ENCODE data around the gene UBE2E1.
"Not testable (repeated sequence)": the region's sequence is repeated elsewhere in the genome, so short reads cannot be mapped to it uniquely, and the experiment has no call there.

Gene UBE2E1

DNA sequence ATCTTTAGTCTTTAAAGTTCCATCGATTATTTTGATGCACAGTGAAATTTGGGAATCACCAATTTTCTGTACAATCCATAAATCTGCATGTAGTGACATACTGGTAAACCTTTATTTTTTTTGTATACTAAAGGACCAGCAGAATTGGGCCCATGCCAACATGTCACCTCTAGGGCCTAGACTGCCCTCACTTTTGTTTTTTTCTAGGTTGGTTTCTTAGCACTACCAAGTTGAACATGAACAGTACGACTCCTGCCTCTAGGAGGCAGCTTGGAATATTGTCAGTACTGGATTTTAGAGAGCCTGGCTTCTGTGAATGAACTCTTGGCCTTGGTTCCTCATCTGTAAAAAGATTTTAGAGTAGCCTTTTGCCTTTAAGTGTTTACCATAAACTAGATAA lies 78.7 kb downstream of the UBE2E1 start:
- no peak for DNase-seq

GRCh38 chr3:23885210-23885609 lies 79.5 kb downstream of the UBE2E1 start:
- no peak for DNase-seq

- no peak for DNase-seq
These were observed 80.6 kb downstream of the UBE2E1 start for GRCh38 chr3:23886311-23886710.

GRCh38 chr3:23888617-23889228 lies 83.0 kb downstream of the UBE2E1 start:
- peak; percentile 52 for DNase-seq

GRCh38 chr3:23889386-23889785 lies 83.6 kb downstream of the UBE2E1 start:
- DNase-seq = no peak

GRCh38 chr3:23889950-23890349 lies 84.2 kb downstream of the UBE2E1 start:
- no peak for DNase-seq

GRCh38 chr3:23894254-23895061 lies 88.7 kb downstream of the UBE2E1 start:
- DNase-seq = no peak

GRCh38 chr3:23895181-23895580 lies 89.4 kb downstream of the UBE2E1 start:
- no peak for DNase-seq

DNA sequence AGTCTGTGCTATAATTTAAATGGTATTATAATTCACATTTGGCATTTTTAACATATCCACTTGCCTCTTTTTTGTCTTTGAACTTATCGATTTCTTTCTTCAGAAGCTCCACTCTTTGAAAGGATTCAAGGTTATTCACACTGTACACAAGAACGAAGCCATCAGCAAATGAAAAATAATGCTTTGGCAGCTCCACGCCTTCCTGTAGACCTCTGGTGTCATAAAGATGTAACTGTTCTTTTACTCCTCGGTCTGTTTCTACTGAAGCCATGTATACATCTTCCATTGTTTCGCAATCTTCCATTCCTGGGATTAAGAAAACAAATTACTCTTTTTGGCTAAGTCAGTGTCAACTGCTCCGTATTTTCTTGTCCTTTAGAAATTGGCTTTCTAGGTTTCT lies 95.0 kb downstream of the UBE2E1 start:
- DNase-seq = no peak

DNA sequence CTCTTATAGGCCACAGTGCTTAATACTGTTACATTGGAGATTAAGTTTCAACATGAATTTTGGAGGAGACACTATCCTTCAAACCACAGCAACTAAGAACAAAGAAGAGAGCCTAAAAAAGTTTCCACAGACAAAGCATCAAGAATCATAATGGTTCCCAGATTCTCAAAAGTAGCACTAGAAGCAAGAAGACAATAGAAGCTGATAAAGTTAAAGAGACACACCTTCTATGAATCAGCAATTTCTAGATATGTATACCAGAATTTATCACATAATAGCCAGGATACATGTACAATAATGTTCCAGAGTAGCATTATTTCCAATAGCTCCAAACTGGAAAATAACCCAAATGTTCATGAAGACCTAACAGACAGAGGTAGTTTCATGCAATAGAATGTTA lies 98.8 kb downstream of the UBE2E1 start:
- no peak for DNase-seq

GRCh38 chr3:23909341-23909740 lies 103.6 kb downstream of the UBE2E1 start:
- DNase-seq = no peak

DNA sequence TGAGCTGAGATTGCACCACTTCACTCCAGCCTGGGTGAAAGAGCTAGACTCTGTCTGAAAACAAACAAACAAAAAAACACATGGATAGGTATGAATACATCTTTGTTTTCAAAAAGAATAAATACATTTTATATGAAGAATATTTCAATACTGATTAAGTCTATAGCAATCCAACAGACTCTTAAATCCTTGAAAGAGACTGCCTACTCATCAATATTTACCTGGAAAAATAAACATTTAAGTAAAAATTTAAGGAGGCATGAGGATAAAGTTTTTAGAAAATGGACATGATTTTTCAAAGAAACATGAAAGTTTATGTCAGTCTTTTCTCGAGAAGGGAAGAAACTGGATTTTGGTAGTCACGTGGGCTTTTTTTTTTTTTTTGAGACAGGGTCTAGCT lies 105.6 kb downstream of the UBE2E1 start:
- DNase-seq = no peak

- not testable (repeated sequence) for DNase-seq
These were observed 106.6 kb downstream of the UBE2E1 start for GRCh38 chr3:23912335-23912734.

DNA sequence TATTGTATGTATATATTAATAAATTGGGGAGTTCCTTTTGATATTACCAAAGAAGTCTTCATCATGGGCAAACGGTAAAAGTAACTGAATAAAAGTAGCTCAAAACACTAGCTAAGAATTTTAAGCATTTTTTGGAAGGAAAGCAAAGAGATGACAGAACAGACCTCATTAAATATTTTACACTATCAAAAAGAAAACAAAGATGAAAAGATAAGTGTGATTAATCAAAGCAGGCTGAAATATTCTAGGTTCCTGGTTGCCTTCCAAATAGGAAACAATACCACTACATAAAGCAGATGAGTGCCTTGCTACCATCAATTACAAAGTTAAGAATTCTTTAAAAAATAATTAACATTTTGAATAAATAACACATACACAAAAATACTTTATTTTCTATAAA lies 107.4 kb downstream of the UBE2E1 start:
- no peak for DNase-seq

GRCh38 chr3:23913873-23914743 lies 108.4 kb downstream of the UBE2E1 start:
- no peak for DNase-seq

- no peak for DNase-seq
These were observed 109.9 kb downstream of the UBE2E1 start for GRCh38 chr3:23915537-23916108.

GRCh38 chr3:23916152-23916885 lies 110.6 kb downstream of the UBE2E1 start:
- no peak for DNase-seq

GRCh38 chr3:23916886-23917678 lies 111.3 kb downstream of the UBE2E1 start, which contains the start of the genes NKIRAS1 and RPL15:
NKIRAS1 (minus strand) TSS chr3:23916990; CDS start chr3:23910904, 6,086 bp downstream.
RPL15 (plus strand) TSS chr3:23917132; CDS start chr3:23917860, 728 bp downstream.
- DNase-seq = peak; percentile 98

GRCh38 chr3:23917679-23918303 lies 112.0 kb downstream of the UBE2E1 start:
- not testable (repeated sequence) for DNase-seq

GRCh38 chr3:23918331-23918730 lies 112.6 kb downstream of the UBE2E1 start:
- DNase-seq = not testable (repeated sequence)

DNA sequence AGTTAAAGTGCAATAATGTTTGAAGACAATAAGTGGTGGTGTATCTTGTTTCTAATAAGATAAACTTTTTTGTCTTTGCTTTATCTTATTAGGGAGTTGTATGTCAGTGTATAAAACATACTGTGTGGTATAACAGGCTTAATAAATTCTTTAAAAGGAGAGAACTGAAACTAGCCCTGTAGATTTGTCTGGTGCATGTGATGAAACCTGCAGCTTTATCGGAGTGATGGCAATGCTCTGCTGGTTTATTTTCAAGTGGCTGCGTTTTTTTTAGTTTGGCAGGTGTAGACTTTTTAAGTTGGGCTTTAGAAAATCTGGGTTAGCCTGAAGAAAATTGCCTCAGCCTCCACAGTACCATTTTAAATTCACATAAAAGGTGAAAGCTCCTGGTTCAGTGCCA lies 113.9 kb downstream of the UBE2E1 start:
- no peak for DNase-seq

Measured in CD4-positive, alpha-beta T cell treated with Interleukin-10 for 1 hour (primary cell).